GM12878 (cell line): ENCODE measurements around the gene PRDM2. TPM values are rescaled to one million over a fixed set of nuclear protein-coding genes. Genes with fewer than 3 reads are reported as not detected.

Source experiments
- ASH2L ChIP-seq: fragments of 300-600, 200-600 bp; sonication (generic); IDR thresholded peaks from 2 replicates; pipeline ENCODE4 v1.6.1; 2017; ENCODE audit warnings: low read depth, mild to moderate bottlenecking, borderline replicate concordance
- CBFB ChIP-seq: IDR thresholded peaks from 2 replicates; pipeline ENCODE4 v1.6.1; 2016; ENCODE audit warnings: antibody characterized with exemption, low read depth
- CBX3 ChIP-seq: fragments of 200-600 bp; sonication (generic); IDR thresholded peaks from 2 replicates; pipeline ENCODE4 v1.6.1; 2016; ENCODE audit warnings: low read depth, borderline replicate concordance
- FOXK2 ChIP-seq: fragments of 450-650 bp; IDR thresholded peaks from 2 replicates; pipeline ENCODE4 v1.6.1; 2017; ENCODE audit warnings: mild to moderate bottlenecking, moderate library complexity
- GATAD2B ChIP-seq: fragments of 450-650 bp; conservative IDR thresholded peaks from 2 replicates; pipeline ENCODE4 v1.6.1; 2017; ENCODE audit warnings: low read depth, mild to moderate bottlenecking, moderate library complexity
- IKZF2 ChIP-seq, 2 experiments: fragments of 450-650 bp; IDR thresholded peaks; 2 replicates each; pipeline ENCODE4 v1.6.1; 2017; ENCODE audit warnings: mild to moderate bottlenecking in 2 of 2, moderate library complexity in 2 of 2
- MXI1 ChIP-seq: fragments of 150-350 bp; IDR thresholded peaks from 2 replicates; pipeline ENCODE4 v1.6.1; 2011; ENCODE audit warnings: low read depth, mild to moderate bottlenecking, inconsistent platforms, low read length, improper control_type of control experiment
- NFYA ChIP-seq: IDR thresholded peaks from 2 replicates; pipeline ENCODE4 v1.6.1; 2011; ENCODE audit warnings: low read depth, mild to moderate bottlenecking, low read length, improper control_type of control experiment, borderline replicate concordance
- NR2C1 ChIP-seq: fragments of 450-650 bp; IDR thresholded peaks from 2 replicates; pipeline ENCODE4 v1.6.1; 2017; ENCODE audit warnings: antibody characterized with exemption, mild to moderate bottlenecking, moderate library complexity
- NR2C2 ChIP-seq: IDR thresholded peaks from 2 replicates; pipeline ENCODE4 v1.6.1; 2011; ENCODE audit warnings: borderline replicate concordance, low read depth; ENCODE audit not compliant: control insufficient read depth, insufficient read length
- PML ChIP-seq: IDR thresholded peaks from 2 replicates; pipeline ENCODE4 v1.6.1; 2012; ENCODE audit warnings: low read length, inconsistent platforms
- POU2F2 ChIP-seq: IDR thresholded peaks from 3 replicates; pipeline ENCODE4 v1.6.1; 2011; ENCODE audit warnings: low read depth, mild to moderate bottlenecking, low read length, borderline replicate concordance
- RUNX3 ChIP-seq: IDR thresholded peaks from 2 replicates; pipeline ENCODE4 v1.6.1; 2012; ENCODE audit warnings: low read length, inconsistent platforms
- SMAD1 ChIP-seq: fragments of 450-650 bp; IDR thresholded peaks from 2 replicates; pipeline ENCODE4 v1.6.1; 2018; ENCODE audit warnings: mild to moderate bottlenecking, low read depth; ENCODE audit not compliant: partially characterized antibody
- ZNF622 ChIP-seq: fragments of 450-650 bp; IDR thresholded peaks from 2 replicates; pipeline ENCODE4 v1.6.1; 2017; ENCODE audit warnings: mild to moderate bottlenecking, inconsistent platforms
- polyA plus RNA-seq, 11 experiments: library from polyadenylated mRNA; depleted of rRNA in 4 of 11; unstranded in 6 of 11; stranded (reverse) in 5 of 11; fragments of >200 nt; fragmentation: Nextera tagmentation in 4 of 11; fragmentation: Illumina TruSeq in 1 of 11; extraction: Ambion mirVana in 4 of 11; extraction: Trizol in 1 of 11; gene quantifications; 1 replicate in 1 of 11; 2 replicates in 10 of 11; pipeline versions ENCODE4 v1.2.1 to v1.2.3, GENCODE V29; 2011 to 2016; ENCODE audit warnings: inconsistent platforms in 2 of 11, missing spikeins in 2 of 11, low read depth in 1 of 11
- total RNA-seq, 4 experiments: library from RNA; depleted of rRNA in 3 of 4; stranded (reverse); fragments of >200 nt in 3 of 4; fragmentation: Illumina TruSeq in 1 of 4; extraction: Trizol in 1 of 4; gene quantifications; 2 replicates each; pipeline versions ENCODE4 v1.2.1 to v1.2.3, GENCODE V29; 2013 to 2021
- TF ChIP-seq, protein P1 (sequence below): fragments of 450-650 bp; IDR thresholded peaks from 2 replicates; pipeline ENCODE4 v1.6.1; 2017; ENCODE audit warnings: mild to moderate bottlenecking, moderate library complexity
- TF ChIP-seq, protein P2 (sequence below): fragments of 450-650 bp; formaldehyde crosslinking; IDR thresholded peaks from 2 replicates; pipeline ENCODE4 v1.5.0; 2022; ENCODE audit warnings: mild to moderate bottlenecking, missing genetic modification characterization
- TF ChIP-seq, protein P3 (sequence below), 3 experiments: IDR thresholded peaks in 2 of 3; conservative IDR thresholded peaks in 1 of 3; 2 replicates each; pipeline ENCODE4 v1.5.1; 2011; ENCODE audit warnings: low read depth in 3 of 3, low read length in 3 of 3, mild to moderate bottlenecking in 3 of 3, control low read depth in 2 of 3, moderate library complexity in 2 of 3, inconsistent platforms in 1 of 3, mixed read lengths in 1 of 3; ENCODE audit not compliant: control insufficient read depth in 2 of 3, insufficient read depth in 1 of 3; ENCODE audit errors: extremely low read depth in 1 of 3

The PRDM2 gene
- total and polyA plus RNA-seq, 10 of the 15 experiments (the other 5 are each of a cell fraction or from before 2014, with no cell fraction given), result 8.4 to 45.1 (median 23.5) TPM

DNA sequence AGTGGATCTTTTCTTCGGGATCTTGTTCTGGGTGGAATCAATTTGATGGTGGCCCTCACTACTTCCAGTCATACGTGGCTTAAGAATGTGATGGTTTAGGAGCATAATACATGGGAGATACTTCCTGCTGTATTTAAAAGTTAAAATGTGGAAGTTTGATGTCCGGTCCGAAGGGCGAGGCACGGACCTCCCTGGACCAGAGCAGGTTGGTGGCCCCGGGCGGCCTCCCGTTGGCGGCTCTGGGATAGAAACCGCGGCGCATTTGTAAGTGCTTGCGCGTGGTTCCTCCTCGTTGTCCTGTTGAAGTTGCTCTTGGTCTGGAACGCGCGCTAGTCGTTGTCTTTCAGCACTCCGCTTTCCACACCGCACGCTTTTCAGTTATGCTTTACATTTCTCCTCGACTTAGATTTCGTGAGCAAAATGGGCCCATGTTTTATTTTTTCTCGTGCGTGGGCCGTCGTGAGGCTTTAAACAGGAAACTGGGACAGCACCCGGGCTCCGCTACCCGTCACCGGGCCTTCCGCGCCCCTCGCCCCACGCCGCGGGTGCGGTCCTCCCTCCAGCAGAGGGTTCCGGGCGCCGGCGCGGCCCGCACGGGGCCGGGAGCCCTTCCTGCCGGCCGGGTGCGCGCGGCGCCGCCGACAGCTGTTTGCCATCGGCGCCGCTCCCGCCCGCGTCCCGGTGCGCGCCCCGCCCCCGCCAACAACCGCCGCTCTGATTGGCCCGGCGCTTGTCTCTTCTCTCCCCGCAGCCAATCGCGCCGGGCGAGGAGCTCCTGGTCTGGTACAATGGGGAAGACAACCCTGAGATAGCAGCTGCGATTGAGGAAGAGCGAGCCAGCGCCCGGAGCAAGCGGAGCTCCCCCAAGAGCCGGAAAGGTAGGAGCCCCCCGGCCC lies 48.9 kb downstream of the PRDM2 start (continued):
- TF ChIP-seq PML (no peak), POU2F2 (no peak; the same call in 2 of the 3 replicates), NR2C2 (no peak), ASH2L (no peak), SMAD1 (no peak), CBFB (no peak), IKZF2 (IDR thresholded peaks at IDR 0.05) (no peak), NFYA (no peak), NR2C1 (0 out of 2 replicates have a peak, but pooled peaks have one; percentile 4), RUNX3 (0 out of 2 replicates have a peak, but pooled peaks have one; percentile 4), FOXK2 (no peak), MXI1 (peak; percentile 72; the same call in 1 of the 2 replicates), CBX3 (no peak), GATAD2B (peak; percentile 67), ZNF622 (no peak)
- TF ChIP-seq, protein P1, sequence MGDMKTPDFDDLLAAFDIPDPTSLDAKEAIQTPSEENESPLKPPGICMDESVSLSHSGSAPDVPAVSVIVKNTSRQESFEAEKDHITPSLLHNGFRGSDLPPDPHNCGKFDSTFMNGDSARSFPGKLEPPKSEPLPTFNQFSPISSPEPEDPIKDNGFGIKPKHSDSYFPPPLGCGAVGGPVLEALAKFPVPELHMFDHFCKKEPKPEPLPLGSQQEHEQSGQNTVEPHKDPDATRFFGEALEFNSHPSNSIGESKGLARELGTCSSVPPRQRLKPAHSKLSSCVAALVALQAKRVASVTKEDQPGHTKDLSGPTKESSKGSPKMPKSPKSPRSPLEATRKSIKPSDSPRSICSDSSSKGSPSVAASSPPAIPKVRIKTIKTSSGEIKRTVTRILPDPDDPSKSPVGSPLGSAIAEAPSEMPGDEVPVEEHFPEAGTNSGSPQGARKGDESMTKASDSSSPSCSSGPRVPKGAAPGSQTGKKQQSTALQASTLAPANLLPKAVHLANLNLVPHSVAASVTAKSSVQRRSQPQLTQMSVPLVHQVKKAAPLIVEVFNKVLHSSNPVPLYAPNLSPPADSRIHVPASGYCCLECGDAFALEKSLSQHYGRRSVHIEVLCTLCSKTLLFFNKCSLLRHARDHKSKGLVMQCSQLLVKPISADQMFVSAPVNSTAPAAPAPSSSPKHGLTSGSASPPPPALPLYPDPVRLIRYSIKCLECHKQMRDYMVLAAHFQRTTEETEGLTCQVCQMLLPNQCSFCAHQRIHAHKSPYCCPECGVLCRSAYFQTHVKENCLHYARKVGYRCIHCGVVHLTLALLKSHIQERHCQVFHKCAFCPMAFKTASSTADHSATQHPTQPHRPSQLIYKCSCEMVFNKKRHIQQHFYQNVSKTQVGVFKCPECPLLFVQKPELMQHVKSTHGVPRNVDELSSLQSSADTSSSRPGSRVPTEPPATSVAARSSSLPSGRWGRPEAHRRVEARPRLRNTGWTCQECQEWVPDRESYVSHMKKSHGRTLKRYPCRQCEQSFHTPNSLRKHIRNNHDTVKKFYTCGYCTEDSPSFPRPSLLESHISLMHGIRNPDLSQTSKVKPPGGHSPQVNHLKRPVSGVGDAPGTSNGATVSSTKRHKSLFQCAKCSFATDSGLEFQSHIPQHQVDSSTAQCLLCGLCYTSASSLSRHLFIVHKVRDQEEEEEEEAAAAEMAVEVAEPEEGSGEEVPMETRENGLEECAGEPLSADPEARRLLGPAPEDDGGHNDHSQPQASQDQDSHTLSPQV, result no peak
- TF ChIP-seq, protein P2, sequence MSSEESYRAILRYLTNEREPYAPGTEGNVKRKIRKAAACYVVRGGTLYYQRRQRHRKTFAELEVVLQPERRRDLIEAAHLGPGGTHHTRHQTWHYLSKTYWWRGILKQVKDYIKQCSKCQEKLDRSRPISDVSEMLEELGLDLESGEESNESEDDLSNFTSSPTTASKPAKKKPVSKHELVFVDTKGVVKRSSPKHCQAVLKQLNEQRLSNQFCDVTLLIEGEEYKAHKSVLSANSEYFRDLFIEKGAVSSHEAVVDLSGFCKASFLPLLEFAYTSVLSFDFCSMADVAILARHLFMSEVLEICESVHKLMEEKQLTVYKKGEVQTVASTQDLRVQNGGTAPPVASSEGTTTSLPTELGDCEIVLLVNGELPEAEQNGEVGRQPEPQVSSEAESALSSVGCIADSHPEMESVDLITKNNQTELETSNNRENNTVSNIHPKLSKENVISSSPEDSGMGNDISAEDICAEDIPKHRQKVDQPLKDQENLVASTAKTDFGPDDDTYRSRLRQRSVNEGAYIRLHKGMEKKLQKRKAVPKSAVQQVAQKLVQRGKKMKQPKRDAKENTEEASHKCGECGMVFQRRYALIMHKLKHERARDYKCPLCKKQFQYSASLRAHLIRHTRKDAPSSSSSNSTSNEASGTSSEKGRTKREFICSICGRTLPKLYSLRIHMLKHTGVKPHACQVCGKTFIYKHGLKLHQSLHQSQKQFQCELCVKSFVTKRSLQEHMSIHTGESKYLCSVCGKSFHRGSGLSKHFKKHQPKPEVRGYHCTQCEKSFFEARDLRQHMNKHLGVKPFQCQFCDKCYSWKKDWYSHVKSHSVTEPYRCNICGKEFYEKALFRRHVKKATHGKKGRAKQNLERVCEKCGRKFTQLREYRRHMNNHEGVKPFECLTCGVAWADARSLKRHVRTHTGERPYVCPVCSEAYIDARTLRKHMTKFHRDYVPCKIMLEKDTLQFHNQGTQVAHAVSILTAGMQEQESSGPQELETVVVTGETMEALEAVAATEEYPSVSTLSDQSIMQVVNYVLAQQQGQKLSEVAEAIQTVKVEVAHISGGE (CRISPR knock-in tag), result no peak
- TF ChIP-seq, protein P3, sequence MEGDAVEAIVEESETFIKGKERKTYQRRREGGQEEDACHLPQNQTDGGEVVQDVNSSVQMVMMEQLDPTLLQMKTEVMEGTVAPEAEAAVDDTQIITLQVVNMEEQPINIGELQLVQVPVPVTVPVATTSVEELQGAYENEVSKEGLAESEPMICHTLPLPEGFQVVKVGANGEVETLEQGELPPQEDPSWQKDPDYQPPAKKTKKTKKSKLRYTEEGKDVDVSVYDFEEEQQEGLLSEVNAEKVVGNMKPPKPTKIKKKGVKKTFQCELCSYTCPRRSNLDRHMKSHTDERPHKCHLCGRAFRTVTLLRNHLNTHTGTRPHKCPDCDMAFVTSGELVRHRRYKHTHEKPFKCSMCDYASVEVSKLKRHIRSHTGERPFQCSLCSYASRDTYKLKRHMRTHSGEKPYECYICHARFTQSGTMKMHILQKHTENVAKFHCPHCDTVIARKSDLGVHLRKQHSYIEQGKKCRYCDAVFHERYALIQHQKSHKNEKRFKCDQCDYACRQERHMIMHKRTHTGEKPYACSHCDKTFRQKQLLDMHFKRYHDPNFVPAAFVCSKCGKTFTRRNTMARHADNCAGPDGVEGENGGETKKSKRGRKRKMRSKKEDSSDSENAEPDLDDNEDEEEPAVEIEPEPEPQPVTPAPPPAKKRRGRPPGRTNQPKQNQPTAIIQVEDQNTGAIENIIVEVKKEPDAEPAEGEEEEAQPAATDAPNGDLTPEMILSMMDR (IDR thresholded peaks at IDR 0.05 in 2 of 3, conservative IDR thresholded peaks at IDR 0.05 in 1 of 3; ENCODE audit: control insufficient read depth in 2 of 3, extremely low read depth in 1 of 3, insufficient read depth in 1 of 3, low read depth in 3 of 3, low read length in 3 of 3), result peak in 2 of 3 experiments; percentile 0 to 18; a peak in 1 of 6 replicates
